SIG-M5 treated with dmso at 0.1 percent for 504 hours (cell line): ENCODE results near the gene CISD1.
"Not testable (repeated sequence)": the region's sequence is repeated elsewhere in the genome, so short reads cannot be mapped to it uniquely, and the experiment has no call there.

Experiments used
- DNase-seq: peaks from one replicate; lab custom pipeline; 2025; ENCODE audit not compliant: unreplicated experiment; lab: John Stamatoyannopoulos, UW

The CISD1 gene

GRCh38 chr10:58268946-58269781 is at the start of gene CISD1:
CISD1 (plus strand) TSS chr10:58269162; CDS start chr10:58269274, 112 bp downstream.
- peak; percentile 96 for DNase-seq

GRCh38 chr10:58219875-58220274 is 49.1 kb upstream of the CISD1 start:
- DNase-seq: no peak

GRCh38 chr10:58220769-58221451 is 48.1 kb upstream of the CISD1 start:
- no peak for DNase-seq

GRCh38 chr10:58225654-58226053 is 43.3 kb upstream of the CISD1 start:
- DNase-seq: no peak

GRCh38 chr10:58229856-58230255 is 39.1 kb upstream of the CISD1 start:
- not testable (repeated sequence) for DNase-seq

GRCh38 chr10:58237014-58237834 is 31.7 kb upstream of the CISD1 start:
- no peak for DNase-seq

- no peak for DNase-seq
Observed at GRCh38 chr10:58239561-58240169, 29.3 kb upstream of the CISD1 start.

GRCh38 chr10:58240531-58240930 is 28.4 kb upstream of the CISD1 start:
- DNase-seq: no peak

GRCh38 chr10:58241346-58241745 is 27.6 kb upstream of the CISD1 start:
- DNase-seq: no peak

- no peak for DNase-seq
Observed at GRCh38 chr10:58243269-58243668, 25.7 kb upstream of the CISD1 start.

- not testable (repeated sequence) for DNase-seq
Observed at GRCh38 chr10:58243801-58244200, 25.2 kb upstream of the CISD1 start.

GRCh38 chr10:58244242-58244641 is 24.7 kb upstream of the CISD1 start:
- DNase-seq: not testable (repeated sequence)

GRCh38 chr10:58244666-58245065 is 24.3 kb upstream of the CISD1 start:
- not testable (repeated sequence) for DNase-seq

GRCh38 chr10:58253184-58253583 is 15.8 kb upstream of the CISD1 start:
- DNase-seq: no peak

- no peak for DNase-seq
Observed at GRCh38 chr10:58254644-58255043, 14.3 kb upstream of the CISD1 start.

- DNase-seq: not testable (repeated sequence)
Observed at GRCh38 chr10:58256013-58256780, 12.8 kb upstream of the CISD1 start.

- no peak for DNase-seq
Observed at GRCh38 chr10:58258977-58259692, 9.8 kb upstream of the CISD1 start.

- no peak for DNase-seq
Observed at GRCh38 chr10:58260334-58260733, 8.6 kb upstream of the CISD1 start.

- no peak for DNase-seq
Observed at GRCh38 chr10:58262766-58263165, 6.2 kb upstream of the CISD1 start.

- no peak for DNase-seq
Observed at GRCh38 chr10:58264780-58265179, 4.2 kb upstream of the CISD1 start.
